WERI-Rb-1 (cell line): ENCODE results near the gene CCN6.

Experiments
- DNase-seq: peaks from one replicate; pipeline ENCODE4 v3.0.0-alpha.2; 2020
- H3K27ac ChIP-seq: fragments of 250-450 bp; sonication (Bioruptor Pico); 2 replicates; pipeline ENCODE4 v1.5.1; 2020; ENCODE audit warnings: mild to moderate bottlenecking, moderate library complexity
- H3K27me3 ChIP-seq: fragments of 250-450 bp; sonication (Bioruptor Pico); 2 replicates; pipeline ENCODE4 v1.5.1; 2021; ENCODE audit warnings: mild to moderate bottlenecking, low read depth, moderate library complexity; ENCODE audit not compliant: insufficient read depth, severe bottlenecking
- H3K36me3 ChIP-seq: fragments of 250-450 bp; sonication (Bioruptor Pico); 2 replicates; pipeline ENCODE4 v1.5.1; 2020; ENCODE audit warnings: mild to moderate bottlenecking, moderate library complexity
- H3K4me3 ChIP-seq: 2 replicates; pipeline ENCODE4 v1.5.1; 2011; ENCODE audit warnings: low read depth, mild to moderate bottlenecking, control low read depth, low read length
- H3K9me3 ChIP-seq: fragments of 250-450 bp; sonication (Bioruptor Pico); 2 replicates; pipeline ENCODE4 v1.5.1; 2021; ENCODE audit warnings: mild to moderate bottlenecking, moderate library complexity; ENCODE audit not compliant: severe bottlenecking
- CTCF ChIP-seq: IDR thresholded peaks from 2 replicates; pipeline ENCODE4 v1.5.1; 2011; ENCODE audit warnings: low read depth, mild to moderate bottlenecking, control low read depth, inconsistent platforms, low read length

CCN6 gene

GRCh38 chr6:112036088-112036637 is 17.7 kb upstream of the CCN6 start:
- Histone ChIP-seq H3K27ac (no peak overlapping the region), H3K9me3 (no peaks in the 10 kb centered on the region), H3K27me3 (no peaks in the 10 kb centered on the region), H3K4me3 (no peak overlapping the region), H3K36me3 (no peaks in the 10 kb centered on the region)
- no peak for DNase-seq
- TF ChIP-seq CTCF = no peak

- no peak for DNase-seq
- TF ChIP-seq CTCF = no peak
- no peak overlapping the region for H3K27ac ChIP-seq
Observed at GRCh38 chr6:112037783-112038216, 16.1 kb upstream of the CCN6 start.

GRCh38 chr6:112038268-112038667 is 15.6 kb upstream of the CCN6 start:
- Histone ChIP-seq H3K27me3 (no peaks in the 10 kb centered on the region), H3K9me3 (no peaks in the 10 kb centered on the region), H3K4me3 (no peak overlapping the region), H3K36me3 (no peaks in the 10 kb centered on the region), H3K27ac (no peak overlapping the region)
- DNase-seq = no peak
- TF ChIP-seq CTCF = no peak

More at GRCh38 chr6:112037783-112038216, 16.1 kb upstream of the CCN6 start:
- Histone ChIP-seq H3K4me3 (no peak overlapping the region), H3K36me3 (no peaks in the 10 kb centered on the region), H3K9me3 (no peaks in the 10 kb centered on the region), H3K27me3 (no peaks in the 10 kb centered on the region)

- Histone ChIP-seq H3K27ac (no peak overlapping the region), H3K36me3 (no peaks in the 10 kb centered on the region), H3K4me3 (no peak overlapping the region), H3K27me3 (no peaks in the 10 kb centered on the region), H3K9me3 (no peaks in the 10 kb centered on the region)
- no peak for TF ChIP-seq CTCF
- no peak for DNase-seq
Observed at GRCh38 chr6:112038756-112039430, 15.0 kb upstream of the CCN6 start.

GRCh38 chr6:112039431-112039770 is 14.5 kb upstream of the CCN6 start:
- H3K27me3 ChIP-seq = no peaks in the 10 kb centered on the region
- H3K9me3 ChIP-seq = no peaks in the 10 kb centered on the region
- no peaks in the 10 kb centered on the region for H3K36me3 ChIP-seq
- H3K27ac ChIP-seq = no peak overlapping the region
- H3K4me3 ChIP-seq = no peak overlapping the region
- no peak for TF ChIP-seq CTCF
- no peak for DNase-seq

GRCh38 chr6:112040956-112041355 is 12.9 kb upstream of the CCN6 start:
- no peaks in the 10 kb centered on the region for H3K27me3 ChIP-seq
- H3K9me3 ChIP-seq = no peaks in the 10 kb centered on the region
- H3K4me3 ChIP-seq = no peak overlapping the region
- TF ChIP-seq CTCF = no peak
- DNase-seq = no peak
- H3K36me3 ChIP-seq = no peaks in the 10 kb centered on the region
- no peak overlapping the region for H3K27ac ChIP-seq
